B cell (primary cell): Measurements from ENCODE around the gene SART1. TPM values are rescaled to one million over a fixed set of nuclear protein-coding genes. Genes with fewer than 3 reads are reported as not detected.

ENCODE experiments used
- ATAC-seq: fragments of 200-7000 bp; cut with Tn5 transposase; one replicate; pipeline ENCODE4 v1.10.0; 2021; ENCODE audit warnings: low read depth, mild to moderate bottlenecking, moderate number of reproducible peaks, moderate library complexity
- CTCF ChIA-PET: fragments of 350-600 bp; sonication (Branson Sonifier 250); formaldehyde crosslinking; loops from one replicate; lab custom pipeline; 2021; ENCODE audit warnings: antibody characterized with exemption, inconsistent platforms; lab: Charles Lee
- POLR2A ChIA-PET: fragments of 350-600 bp; sonication (Branson Sonifier 250); formaldehyde crosslinking; loops from one replicate; lab custom pipeline; 2021; ENCODE audit warnings: antibody characterized with exemption; lab: Charles Lee
- DNase-seq: peaks from one replicate; pipeline ENCODE4 v3.0.0; 2013
- H2AFZ ChIP-seq: 2 replicates; pipeline ENCODE4 v1.6.1; 2012; ENCODE audit warnings: mild to moderate bottlenecking, low read depth, low read length; ENCODE audit not compliant: insufficient read depth, poor library complexity, severe bottlenecking
- H3K27ac ChIP-seq, 2 donors: 1 replicate in 1 of 2; 2 replicates in 1 of 2; pipeline ENCODE4 v1.5.1; 2012 to 2013; ENCODE audit warnings: low read length in 2 of 2, mild to moderate bottlenecking in 2 of 2, moderate library complexity in 1 of 2
- H3K27me3 ChIP-seq, 4 experiments: fragments of 200-600 bp in 1 of 4; sonication (generic) in 1 of 4; replicated peaks in 1 of 4; 1 replicate in 2 of 4; 2 replicates in 2 of 4; pipeline versions ENCODE4 v1.6.1 to v1.7.0; 2013 to 2016; ENCODE audit warnings: low read length in 3 of 4, mild to moderate bottlenecking in 2 of 4, mixed read lengths in 1 of 4, moderate library complexity in 1 of 4; ENCODE audit not compliant: insufficient read depth in 4 of 4, control insufficient read depth in 3 of 4; ENCODE audit errors: control extremely low read depth in 1 of 4
- H3K36me3 ChIP-seq, 2 experiments: replicated peaks in 1 of 2; 1 replicate in 1 of 2; 2 replicates in 1 of 2; pipeline versions ENCODE4 v1.6.1 to v1.7.1; 2013; ENCODE audit warnings: low read length in 1 of 2; ENCODE audit not compliant: insufficient read depth in 2 of 2, control insufficient read depth in 1 of 2; ENCODE audit errors: control extremely low read depth in 1 of 2, extremely low read depth in 1 of 2
- H3K4me1 ChIP-seq, 2 donors: fragments of 200-600 bp in 1 of 2; sonication (generic) in 1 of 2; 1 replicate in 1 of 2; 2 replicates in 1 of 2; pipeline versions ENCODE4 v1.5.1 to v1.6.1; 2013 to 2017; ENCODE audit warnings: low read length in 2 of 2; ENCODE audit not compliant: control insufficient read depth in 2 of 2, insufficient read depth in 2 of 2
- H3K4me2 ChIP-seq: replicated peaks from 2 replicates; pipeline ENCODE3; 2012; ENCODE audit warnings: mild to moderate bottlenecking, low read depth, low read length; ENCODE audit not compliant: poor library complexity, severe bottlenecking
- H3K4me3 ChIP-seq, 5 experiments: fragments of 200-600 bp in 1 of 5; sonication (generic) in 1 of 5; 1 replicate in 3 of 5; 2 replicates in 2 of 5; pipeline versions ENCODE4 v1.5.1 to v1.7.0; 2011 to 2016; ENCODE audit warnings: low read length in 4 of 5, mild to moderate bottlenecking in 4 of 5, low read depth in 2 of 5, control low read depth in 1 of 5, moderate library complexity in 1 of 5; ENCODE audit not compliant: insufficient read depth in 1 of 5; ENCODE audit errors: control extremely low read depth in 1 of 5, extremely low read depth in 1 of 5
- H3K79me2 ChIP-seq: fragments of 200-600 bp; sonication (generic); one replicate; pipeline ENCODE4 v1.6.0; 2016; ENCODE audit warnings: low read length; ENCODE audit not compliant: control insufficient read depth, insufficient read depth
- H3K9ac ChIP-seq: fragments of 200-600 bp; sonication (generic); 2 replicates; pipeline ENCODE4 v1.6.1; 2017; ENCODE audit warnings: mild to moderate bottlenecking, low read length, moderate library complexity
- H3K9me3 ChIP-seq, 3 donors: one replicate each; pipeline versions ENCODE4 v1.6.1 to v1.7.1; 2013; ENCODE audit warnings: low read length in 2 of 3; ENCODE audit not compliant: control insufficient read depth in 2 of 3, insufficient read depth in 1 of 3; ENCODE audit errors: control extremely low read depth in 1 of 3
- H4K20me1 ChIP-seq: 2 replicates; pipeline ENCODE4 v1.6.0; 2012; ENCODE audit warnings: mild to moderate bottlenecking, low read length; ENCODE audit not compliant: insufficient read depth, control insufficient read depth, poor library complexity, severe bottlenecking
- H3K27ac Mint-ChIP-seq: one replicate; pipeline ENCODE4 v1.8.0; 2021; ENCODE audit warnings: mixed read lengths
- H3K27me3 Mint-ChIP-seq: one replicate; pipeline ENCODE4 v1.8.0; 2021; ENCODE audit warnings: mixed read lengths
- H3K4me1 Mint-ChIP-seq: one replicate; pipeline ENCODE4 v1.8.0; 2021; ENCODE audit warnings: mixed read lengths
- H3K4me3 Mint-ChIP-seq: one replicate; pipeline ENCODE4 v1.8.0; 2021; ENCODE audit warnings: mixed read lengths
- H3K9me3 Mint-ChIP-seq: one replicate; pipeline ENCODE4 v1.8.0; 2022; ENCODE audit warnings: mixed read lengths; ENCODE audit not compliant: insufficient read depth
- CTCF ChIP-seq: fragments of 200-600 bp; IDR thresholded peaks from one replicate; pipeline ENCODE4 v1.8.0; 2022; ENCODE audit warnings: antibody characterized with exemption, mild to moderate bottlenecking
- EZH2 ChIP-seq: IDR thresholded peaks from 2 replicates; pipeline ENCODE4 v1.6.1; 2012; ENCODE audit warnings: borderline replicate concordance, low read depth, mild to moderate bottlenecking, moderate library complexity, low read length; ENCODE audit not compliant: insufficient read depth, poor library complexity, severe bottlenecking
- WGBS: methylation state at CpG from one replicate; pipeline ENCODE4 v1.1.5; 2013; ENCODE audit warnings: missing lambda C conversion rate; ENCODE audit not compliant: insufficient coverage; 5-methylcytosine and 5-hydroxymethylcytosine counted together
- intact Hi-C: fragments of 100-400 bp; cut with micrococcal nuclease; formaldehyde crosslinking; loops from one replicate; pipeline ENCODE4 v1.10.0; 2022
- polyA plus RNA-seq: library from polyadenylated mRNA; depleted of rRNA; stranded (reverse); fragments of >200 nt; gene quantifications from 2 replicates; pipeline ENCODE4 v1.2.3, GENCODE V29; 2012
- total RNA-seq, 2 donors: library from RNA; stranded (reverse); fragments of 120-200 nt in 1 of 2; gene quantifications; 1 replicate in 1 of 2; 2 replicates in 1 of 2; pipeline versions ENCODE4 v1.2.3 to v1.2.4, GENCODE V29; 2013 to 2022

Gene SART1
- total and polyA plus RNA-seq, 2 donors (not counting 1 experiment from before 2014, with no cell fraction given), result 74.5 to 102 TPM

GRCh38 chr11:65925397-65925796 is 36.1 kb upstream of the SART1 start:
- TF ChIP-seq CTCF (no peak), EZH2 (no peak)

GRCh38 chr11:65927904-65928397 is 33.6 kb upstream of the SART1 start:
- Histone ChIP-seq H4K20me1 (no peaks in the 10 kb centered on the region), H3K4me3 (peak overlapping the region in 4 of 5 experiments; percentile 27 to 67 (median 38)), H3K9ac (peak overlapping the region; percentile 46), H3K79me2 (no peaks in the 10 kb centered on the region), H3K4me2 (peak overlapping the region; percentile 84), H3K9me3 (no peaks in the 10 kb centered on the region), H3K27me3 (no peaks in the 10 kb centered on the region), H2AFZ (peak overlapping the region; percentile 89), H3K36me3 (peaks cover 2 to 4% of the 10 kb centered on the region in 2 experiments), H3K27ac (peak overlapping the region; percentile 70 to 79), H3K4me1 (peaks cover 20 to 22% of the 10 kb centered on the region in 2 donors)
- POLR2A ChIA-PET, result interaction anchor here (1.1 to 1.8 kb wide), 6 partner anchors 10 to 216 kb away, joined by 3 to 9 read pairs (median 4); partner anchors contain the start of genes CCDC85B, FIBP, KAT5 and SART1
- DNase-seq (peak; percentile 89), ATAC-seq (peak; percentile 94)
- intact Hi-C loops, result loop anchor here (1.0 to 2.0 kb wide), 3 partner anchors 9 to 37 kb away; partner anchors contain the start of genes C11orf68, CCDC85B, DRAP1 and SART1
- TF ChIP-seq CTCF (no peak), EZH2 (no peak)
- Mint-ChIP-seq H3K27me3 (no peaks in the 10 kb centered on the region), H3K27ac (peak overlapping the region; percentile 98), H3K4me1 (peaks cover 18% of the 10 kb centered on the region), H3K9me3 (no peaks in the 10 kb centered on the region), H3K4me3 (peak overlapping the region; percentile 74)
- CTCF ChIA-PET, result interaction anchor here (0.8 to 3.1 kb wide), 7 partner anchors 32 to 383 kb away, joined by 3 to 18 read pairs (median 4); partner anchors contain the start of genes CCDC85B and FIBP
- 0% methylated on average over 8 of the region's 9 CpGs for WGBS

More at GRCh38 chr11:65925397-65925796, 36.1 kb upstream of the SART1 start:
- DNase-seq (no peak), ATAC-seq (no peak)
- POLR2A ChIA-PET, result interaction anchor here (0.6 kb wide), 1 partner anchor 10 kb away, joined by 6 read pairs; no protein-coding TSS in a partner anchor
- Histone ChIP-seq H3K9ac (no peak overlapping the region), H2AFZ (no peak overlapping the region), H3K4me3 (no peak overlapping the region), H3K79me2 (peaks cover 8% of the 10 kb centered on the region), H3K36me3 (peaks cover 6 to 20% of the 10 kb centered on the region in 2 experiments), H3K27me3 (no peaks in the 10 kb centered on the region), H4K20me1 (peaks cover under 1% of the 10 kb centered on the region), H3K4me1 (peaks cover 26 to 28% of the 10 kb centered on the region in 2 donors), H3K27ac (no peak overlapping the region), H3K4me2 (no peak overlapping the region), H3K9me3 (no peaks in the 10 kb centered on the region)
- CTCF ChIA-PET, result no interaction called here
- Mint-ChIP-seq H3K4me1 (peaks cover 21% of the 10 kb centered on the region), H3K4me3 (no peak overlapping the region), H3K27me3 (no peaks in the 10 kb centered on the region), H3K27ac (peak overlapping the region; percentile 21), H3K9me3 (no peaks in the 10 kb centered on the region)
- 86% methylated on average over 1 of the region's 2 CpGs for WGBS
- intact Hi-C loops, result no loop called here
